Panc1 (cell line): ENCODE results near the gene CLEC18B. TPM values are rescaled to one million over a fixed set of nuclear protein-coding genes. Genes with fewer than 3 reads are reported as not detected.
"Not testable (repeated sequence)": the region's sequence is repeated elsewhere in the genome, so short reads cannot be mapped to it uniquely, and the experiment has no call there.

ENCODE experiments used
- ATAC-seq: fragments of 200-7000 bp; cut with Tn5 transposase; 2 replicates; pipeline ENCODE4 v1.9.1; 2020; ENCODE audit warnings: mild to moderate bottlenecking, moderate library complexity
- BruUV-seq: library from RNA; stranded (reverse); fragments of 400-500 nt; replicated peaks from 2 replicates; lab custom pipeline; 2021; lab: Mats Ljungman, UMichigan
- CTCF ChIA-PET: fragments of 300-600 bp; sonication (Branson Sonifier 250); formaldehyde crosslinking; loops from one replicate; lab custom pipeline; 2022; ENCODE audit warnings: antibody characterized with exemption; lab: Charles Lee
- POLR2A ChIA-PET: fragments of 300-600 bp; sonication (Branson Sonifier 250); formaldehyde crosslinking; loops from one replicate; lab custom pipeline; 2022; ENCODE audit warnings: antibody characterized with exemption; lab: Charles Lee
- DNase-seq: peaks from one replicate; pipeline ENCODE4 v3.0.0-alpha.2; 2010; ENCODE audit warnings: low read depth, low spot score
- H3K27ac ChIP-seq: 2 replicates; pipeline ENCODE4 v1.5.1; 2011; ENCODE audit warnings: mild to moderate bottlenecking, low read length, inconsistent platforms
- H3K27me3 ChIP-seq: fragments of 200-500 bp; sonication (Bioruptor generic); 2 replicates; pipeline ENCODE4 v1.6.0; 2014; ENCODE audit warnings: low read length, inconsistent platforms; ENCODE audit not compliant: control insufficient read depth, insufficient read depth
- H3K36me3 ChIP-seq: fragments of 200-500 bp; sonication (Bioruptor generic); 2 replicates; pipeline ENCODE4 v1.5.1; 2014; ENCODE audit warnings: inconsistent platforms, mild to moderate bottlenecking, low read length, moderate library complexity; ENCODE audit not compliant: control insufficient read depth, insufficient read depth
- H3K4me1 ChIP-seq: 2 replicates; pipeline ENCODE4 v1.5.1; 2011; ENCODE audit warnings: inconsistent platforms, mild to moderate bottlenecking, low read length, moderate library complexity; ENCODE audit not compliant: control insufficient read depth, insufficient read depth
- H3K4me3 ChIP-seq, 2 experiments: 2 replicates each; pipeline ENCODE4 v1.5.1; 2011 to 2012; ENCODE audit warnings: low read depth in 2 of 2, low read length in 2 of 2, mild to moderate bottlenecking in 2 of 2, inconsistent platforms in 1 of 2, moderate library complexity in 1 of 2
- H3K9me3 ChIP-seq: fragments of 200-500 bp; sonication (Bioruptor generic); 2 replicates; pipeline ENCODE4 v1.5.1; 2014; ENCODE audit warnings: low read depth, mild to moderate bottlenecking, inconsistent platforms, low read length, moderate library complexity; ENCODE audit not compliant: control insufficient read depth, insufficient read depth
- POLR2AphosphoS5 ChIP-seq: IDR thresholded peaks from 2 replicates; pipeline ENCODE4 v1.6.1; 2012; ENCODE audit warnings: mild to moderate bottlenecking, low read depth, low read length, moderate library complexity
- SIN3A ChIP-seq: IDR thresholded peaks from 2 replicates; pipeline ENCODE4 v1.6.1; 2012; ENCODE audit warnings: low read depth, mild to moderate bottlenecking, low read length, moderate library complexity, borderline replicate concordance; ENCODE audit not compliant: insufficient read depth
- in situ Hi-C: cut with HindIII; loops from 2 replicates; pipeline ENCODE4 v1.10.0; 2016; ENCODE audit warnings: low sequenced_read_pairs, low pct_unique_long_range_greater_than_20kb
- intact Hi-C: fragments of 100-400 bp; cut with micrococcal nuclease; formaldehyde crosslinking; loops from one replicate; pipeline ENCODE4 v1.10.0; 2022; ENCODE audit not compliant: unreplicated experiment
- total RNA-seq: library from RNA; stranded (reverse); gene quantifications from one replicate; pipeline ENCODE4 v1.2.1, GENCODE V29; 2021; ENCODE audit not compliant: unreplicated experiment

The CLEC18B gene
- total RNA-seq, 1 experiment from 2014 or later, result not detected

- H3K9me3 ChIP-seq, intact Hi-C loops, H3K36me3 ChIP-seq, in situ Hi-C loops, H3K27me3 ChIP-seq, CTCF ChIA-PET, POLR2A ChIA-PET, H3K4me1 ChIP-seq: not testable (repeated sequence)
- ATAC-seq (peak; percentile 98), DNase-seq (peak; percentile 20)
- Histone ChIP-seq H3K4me3 (peak overlapping the region; percentile 71 to 86), H3K27ac (peak overlapping the region; percentile 79)
- BruUV-seq, result TSS peak; percentile 93
- peak; percentile 30; the same call in 1 of the 2 replicates for TF ChIP-seq POLR2AphosphoS5
- peak; percentile 46; the same call in 1 of the 2 replicates for TF ChIP-seq SIN3A
Measured at GRCh38 chr16:74368002-74368911, 53.0 kb downstream of the CLEC18B start.

GRCh38 chr16:74367469-74368001, 53.7 kb downstream of the CLEC18B start:
- H3K9me3 ChIP-seq, BruUV-seq, intact Hi-C loops, H3K27me3 ChIP-seq, H3K4me1 ChIP-seq, H3K36me3 ChIP-seq, POLR2A ChIA-PET, DNase-seq, in situ Hi-C loops, CTCF ChIA-PET: not testable (repeated sequence)
- peak; percentile 75 for ATAC-seq
- Histone ChIP-seq H3K4me3 (peak overlapping the region; percentile 71 to 86), H3K27ac (peak overlapping the region; percentile 79)

- H3K27ac ChIP-seq, POLR2A ChIA-PET, intact Hi-C loops, H3K4me3 ChIP-seq, in situ Hi-C loops, H3K4me1 ChIP-seq, H3K27me3 ChIP-seq, H3K36me3 ChIP-seq, H3K9me3 ChIP-seq, CTCF ChIA-PET, DNase-seq: not testable (repeated sequence)
- TSS peak; percentile 2 for BruUV-seq
- peak; percentile 43 for ATAC-seq
Measured at GRCh38 chr16:74361646-74362610, 59.4 kb downstream of the CLEC18B start.

Other genes with a start within 250 kb of the CLEC18B start
- gene PSMD7, start 124.7 kb downstream of the CLEC18B start, total RNA-seq, result 83.9 TPM
- not detected for gene NPIPB15, start 45.2 kb downstream of the CLEC18B start, total RNA-seq
- gene GLG1, start 185.6 kb upstream of the CLEC18B start, total RNA-seq, result 75.9 TPM
- 53.7 TPM for gene RFWD3, start 245.4 kb upstream of the CLEC18B start, total RNA-seq